HG03139 (cell line): ENCODE data around the gene NMT1.
"Not testable (repeated sequence)": the region's sequence is repeated elsewhere in the genome, so short reads cannot be mapped to it uniquely, and the experiment has no call there.

Experiments
- ATAC-seq: cut with Tn5 transposase; IDR thresholded peaks from one replicate; pipeline ENCODE4 v1.9.1; 2021; ENCODE audit not compliant: unreplicated experiment

NMT1 gene

DNA sequence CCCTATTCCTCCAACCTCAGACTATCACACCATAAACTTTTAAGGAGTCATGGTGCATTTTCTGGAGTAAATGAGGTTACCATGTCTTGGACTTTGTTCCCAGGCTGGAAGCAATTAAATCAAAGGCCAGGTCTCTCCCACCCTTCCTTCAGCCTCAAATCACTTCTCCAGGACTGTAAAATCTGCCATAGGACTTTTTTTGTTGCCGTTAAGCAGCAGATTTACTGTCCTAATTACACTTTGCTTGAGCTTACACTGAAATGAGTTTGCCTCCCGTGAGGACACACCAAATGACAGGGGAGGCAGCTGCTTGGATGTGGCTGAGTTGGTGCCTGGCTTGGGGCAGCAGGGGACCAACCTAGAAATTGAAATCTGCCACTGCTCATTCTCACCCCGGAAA lies 24.4 kb upstream of the NMT1 start:
- no peak for ATAC-seq

DNA sequence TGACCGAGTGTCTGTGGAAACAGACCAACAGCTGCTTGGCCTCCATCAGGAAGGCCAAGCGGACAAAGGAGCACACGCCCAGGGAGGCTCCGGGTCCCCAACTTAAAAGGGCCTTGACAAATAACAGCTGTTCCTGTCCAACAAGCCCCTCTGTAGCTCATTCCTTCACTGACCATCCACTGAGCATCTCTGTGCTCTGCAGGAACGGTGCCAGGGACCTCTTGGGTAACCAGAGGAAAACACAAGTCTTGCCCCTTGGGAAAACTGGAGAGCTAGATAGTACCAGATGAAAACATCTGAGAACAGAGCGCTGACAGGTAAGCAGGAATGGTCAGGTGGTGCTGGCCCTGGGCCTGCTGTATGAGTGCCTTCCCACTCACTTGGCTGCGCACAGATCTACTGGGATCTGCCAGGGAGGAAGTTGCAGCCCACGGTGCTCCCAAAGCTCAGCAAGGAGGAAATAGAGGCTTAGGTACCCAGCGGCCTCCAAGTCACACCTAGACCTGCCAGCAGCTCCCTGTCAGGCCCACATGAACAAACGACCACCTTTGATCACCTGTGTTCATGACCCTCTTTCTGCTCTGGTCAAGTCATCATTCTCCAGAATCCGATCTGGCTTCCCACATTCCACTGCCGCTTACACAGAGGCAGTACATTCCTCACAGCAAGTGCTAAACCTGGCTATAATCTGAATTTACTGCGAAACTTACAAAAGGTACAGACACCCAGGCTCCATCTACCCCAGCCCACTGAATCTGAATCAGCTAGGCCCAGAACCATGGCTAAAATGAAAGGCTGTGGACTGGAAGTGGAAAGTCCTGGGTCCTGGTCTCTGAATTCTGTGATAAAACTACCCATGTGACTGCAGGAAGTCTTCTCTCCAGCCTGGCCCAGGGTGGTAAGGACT lies 22.1 kb upstream of the NMT1 start:
- ATAC-seq: no peak

DNA sequence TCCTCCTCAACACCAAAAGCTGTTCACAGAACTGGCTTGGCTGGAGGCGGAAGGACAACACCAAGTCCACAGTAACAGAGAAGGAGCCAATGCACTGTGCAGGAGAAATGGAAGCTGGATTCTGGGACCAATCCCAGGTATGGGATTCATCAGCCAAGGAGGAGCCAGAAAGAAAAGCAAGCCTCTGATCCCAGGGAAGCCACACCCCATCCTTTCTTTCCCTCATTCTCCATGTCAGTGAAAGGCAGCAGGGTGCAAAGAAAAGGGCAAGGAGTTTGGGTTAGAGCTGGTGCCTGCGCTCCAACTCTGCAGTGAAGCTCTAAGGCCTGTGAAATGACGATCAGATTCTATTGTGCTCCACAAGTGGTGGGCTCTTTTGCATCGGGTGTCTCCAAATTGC lies 20.7 kb upstream of the NMT1 start:
- ATAC-seq: no peak

DNA sequence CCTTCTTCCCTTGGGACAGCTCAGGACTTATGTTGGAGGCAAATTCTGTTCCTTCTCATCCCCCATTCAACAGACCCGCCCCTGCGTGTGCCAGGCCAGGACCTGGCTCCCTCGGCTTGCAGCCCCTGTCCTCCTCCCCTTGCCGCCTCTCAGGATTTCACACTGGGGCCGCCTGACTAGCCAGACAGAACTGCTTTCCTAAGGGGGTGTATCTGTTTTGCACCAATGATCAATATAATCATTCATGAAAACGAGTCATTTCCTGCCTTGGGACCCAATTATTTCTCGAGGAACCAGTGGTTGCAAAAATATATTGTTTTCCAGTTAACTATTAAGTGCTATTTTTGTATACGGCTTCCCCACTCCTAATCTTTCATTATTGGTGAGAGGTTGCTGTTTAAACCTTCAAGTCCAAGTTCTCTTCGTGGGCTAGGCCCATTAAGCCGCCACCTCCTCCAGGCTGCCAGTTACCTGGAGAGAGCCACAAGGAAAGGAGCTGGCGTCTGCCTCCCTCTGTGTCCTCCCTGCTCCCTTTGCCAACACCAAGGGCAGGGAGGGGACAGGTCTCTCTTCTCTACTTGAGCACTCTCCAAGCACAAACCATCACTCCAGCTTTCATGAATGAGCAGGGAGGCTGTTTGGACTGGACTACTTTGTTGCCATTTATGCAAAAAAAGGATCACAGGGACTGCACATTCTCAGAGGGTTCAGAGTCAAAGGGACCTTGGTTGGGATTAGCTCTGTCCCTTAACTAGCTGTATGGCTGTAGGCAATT lies 18.6 kb upstream of the NMT1 start:
- no peak for ATAC-seq

DNA sequence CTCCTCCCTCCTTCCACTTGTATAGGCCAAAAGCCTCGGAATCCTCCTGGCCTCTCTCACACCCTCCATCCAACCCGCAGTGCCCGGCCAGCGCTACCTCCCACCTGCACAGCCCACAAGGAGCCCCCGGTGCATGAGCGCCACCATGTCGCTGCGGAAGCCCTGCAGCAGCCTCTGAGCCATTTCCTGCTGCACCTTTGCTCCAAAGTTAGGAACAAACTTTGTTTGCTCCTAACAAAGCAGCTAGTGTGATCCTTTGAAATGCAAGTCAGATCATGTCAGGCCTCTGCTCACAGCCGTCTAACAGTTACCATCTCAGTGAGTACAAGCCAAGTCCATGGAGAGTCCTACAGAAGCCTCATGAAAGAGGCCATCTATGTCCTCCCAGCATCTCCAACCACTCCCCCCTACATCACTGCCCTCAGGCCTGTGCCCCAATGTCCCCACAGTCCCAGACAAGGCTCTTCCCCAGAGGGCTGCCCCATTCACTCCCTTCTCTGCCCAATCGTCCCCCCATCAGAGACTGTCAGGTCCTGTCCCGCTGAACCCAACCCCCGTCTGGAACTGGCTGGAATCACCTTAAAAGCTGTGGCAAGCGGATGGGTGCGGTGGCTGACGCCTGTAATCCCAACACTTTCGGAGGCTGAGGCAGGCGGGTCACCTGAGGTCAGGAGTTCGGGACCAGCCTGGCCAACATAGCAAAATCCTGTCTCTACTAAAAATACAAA lies 17.1 kb upstream of the NMT1 start:
- no peak for ATAC-seq

DNA sequence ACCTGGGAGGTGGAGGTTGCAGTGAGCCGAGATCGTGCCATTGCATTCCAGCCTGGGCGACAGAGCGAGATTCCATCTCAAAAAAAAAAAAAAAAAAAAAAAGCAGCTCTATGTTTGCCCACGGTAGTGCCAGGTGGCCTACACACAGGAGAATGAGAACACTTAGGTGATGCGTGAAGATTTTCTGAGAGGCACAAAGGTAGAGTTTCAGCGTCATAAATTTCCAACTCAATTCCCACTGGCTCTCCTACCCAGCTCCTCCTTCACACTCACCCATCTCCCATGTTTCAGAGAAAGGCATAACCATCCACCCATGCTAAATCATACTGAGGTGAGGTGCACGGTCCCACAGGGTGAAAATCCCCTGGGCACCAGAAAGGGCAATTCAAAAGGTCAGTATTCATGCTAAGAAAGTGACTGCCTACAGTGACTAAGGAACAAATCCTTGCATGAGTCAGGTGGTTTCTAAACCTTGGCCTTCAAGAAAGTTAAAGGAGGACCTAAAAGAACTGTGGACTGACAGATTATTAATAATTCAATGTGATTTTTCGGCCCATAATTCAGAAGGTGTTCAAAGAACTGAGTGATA lies 14.5 kb upstream of the NMT1 start:
- no peak for ATAC-seq

DNA sequence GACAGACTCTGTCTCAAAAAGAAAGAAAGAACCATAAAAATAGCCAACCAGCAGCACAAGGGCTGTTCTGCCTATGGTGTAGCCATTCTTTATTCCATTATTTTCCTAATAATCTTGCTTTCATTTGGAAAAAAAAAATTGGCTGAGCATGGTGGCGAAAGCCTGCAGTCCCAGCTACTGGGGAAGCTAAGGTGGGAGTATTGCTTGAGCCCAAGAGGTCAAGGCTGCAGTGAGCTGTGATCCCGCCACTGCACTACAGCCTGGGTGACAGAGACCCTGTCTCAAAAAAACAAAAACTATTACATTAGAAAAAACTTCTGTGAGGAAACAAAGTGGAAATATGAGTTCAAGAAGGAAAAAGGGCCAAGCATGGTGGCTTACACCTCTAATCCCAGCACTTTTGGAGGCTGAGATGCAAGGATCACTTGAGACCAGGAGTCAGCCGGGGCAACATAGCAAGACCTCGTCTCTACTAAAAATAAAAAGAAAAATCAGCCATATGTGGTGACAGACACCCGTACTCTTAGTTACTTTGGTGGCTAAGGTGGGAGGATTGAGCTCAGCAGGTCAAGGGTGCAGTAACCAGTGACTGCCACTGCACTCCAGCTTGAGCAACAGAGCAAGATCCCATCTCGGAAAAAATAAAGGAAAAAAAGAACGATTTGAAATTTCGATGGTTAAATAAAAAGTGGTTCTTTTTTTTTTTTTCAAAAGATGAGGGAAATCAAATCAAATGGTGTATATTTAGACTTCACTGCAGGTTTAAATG lies 12.1 kb upstream of the NMT1 start:
- no peak for ATAC-seq

DNA sequence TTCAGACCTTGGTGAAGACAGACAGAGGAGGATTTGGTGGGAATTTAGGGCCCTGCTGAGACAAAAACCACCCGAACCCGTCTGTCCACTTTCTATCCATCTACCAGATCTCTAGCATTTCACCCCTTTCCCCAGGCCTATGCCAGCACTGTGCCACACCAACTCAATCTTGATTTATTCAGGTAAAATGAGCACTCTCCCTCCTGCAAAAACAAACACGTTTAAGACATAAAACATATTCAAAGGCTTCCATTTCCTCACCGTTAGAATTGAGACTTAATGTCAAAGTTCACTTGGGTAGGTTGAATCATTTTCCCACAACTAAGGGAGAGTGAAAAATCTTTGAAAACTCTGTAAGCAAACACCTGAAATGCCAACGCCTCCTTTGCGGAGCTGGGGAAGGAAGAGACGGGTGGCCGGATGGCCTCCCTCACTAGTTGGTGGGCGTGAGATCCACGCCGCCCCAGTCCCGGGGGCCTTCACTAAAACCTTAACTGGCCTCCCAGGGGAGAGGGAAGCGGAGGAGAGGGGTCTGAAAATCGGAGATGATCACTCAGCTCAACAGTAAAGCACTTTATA lies 10.5 kb upstream of the NMT1 start:
- ATAC-seq: no peak

DNA sequence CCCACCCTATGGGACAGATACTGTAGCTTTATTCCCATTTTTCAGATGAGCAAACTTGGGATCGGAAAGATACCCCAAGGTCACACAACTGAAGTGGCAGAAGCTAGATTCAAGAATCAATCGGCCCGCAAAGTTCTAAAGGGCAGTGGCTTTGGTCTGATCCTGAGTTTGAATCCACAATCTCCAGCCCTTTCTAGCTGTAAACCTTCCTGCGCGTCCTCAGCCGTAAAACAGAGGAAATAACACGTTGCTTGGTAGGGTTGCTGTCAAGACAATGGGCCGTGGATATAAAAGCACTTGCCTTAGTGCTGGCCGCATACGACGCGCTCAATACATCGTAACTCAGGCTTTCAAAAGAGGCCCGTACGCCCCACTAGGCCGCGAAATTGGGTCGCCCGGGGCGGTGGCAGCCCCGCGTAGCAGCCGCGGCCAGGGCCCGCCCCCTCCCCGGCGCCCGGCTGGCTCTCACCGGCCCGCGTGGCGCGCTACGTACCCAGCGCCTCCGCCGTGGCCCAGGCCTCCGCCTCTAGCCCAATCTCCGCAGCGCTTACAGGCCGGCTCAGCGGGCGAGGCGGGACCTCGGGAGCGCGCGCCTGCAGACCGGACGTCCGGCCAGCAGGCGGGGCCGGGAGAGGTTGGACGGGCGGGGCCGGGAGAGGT lies 9.9 kb upstream of the NMT1 start, which contains the start of gene DCAKD:
DCAKD (minus strand) TSS at position 573 of the 660 bp plus-strand sequence. CDS start 16,747 bp downstream, outside the sequence.
- ATAC-seq: peak; percentile 91

DNA sequence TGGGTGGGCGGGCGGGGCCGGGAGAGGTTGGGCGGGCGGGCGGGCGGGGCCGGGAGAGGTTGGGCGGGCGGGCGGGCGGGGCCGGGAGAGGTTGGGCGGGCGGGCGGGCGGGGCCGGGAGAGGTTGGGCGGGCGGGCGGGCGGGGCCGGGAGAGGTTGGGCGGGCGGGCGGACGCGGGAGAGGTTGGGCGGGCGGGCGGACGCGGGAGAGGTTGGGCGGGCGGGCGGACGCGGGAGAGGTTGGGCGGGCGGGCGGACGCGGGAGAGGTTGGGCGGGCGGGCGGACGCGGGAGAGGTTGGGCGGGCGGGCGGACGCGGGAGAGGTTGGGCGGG lies 9.4 kb upstream of the NMT1 start:
- not testable (repeated sequence) for ATAC-seq

DNA sequence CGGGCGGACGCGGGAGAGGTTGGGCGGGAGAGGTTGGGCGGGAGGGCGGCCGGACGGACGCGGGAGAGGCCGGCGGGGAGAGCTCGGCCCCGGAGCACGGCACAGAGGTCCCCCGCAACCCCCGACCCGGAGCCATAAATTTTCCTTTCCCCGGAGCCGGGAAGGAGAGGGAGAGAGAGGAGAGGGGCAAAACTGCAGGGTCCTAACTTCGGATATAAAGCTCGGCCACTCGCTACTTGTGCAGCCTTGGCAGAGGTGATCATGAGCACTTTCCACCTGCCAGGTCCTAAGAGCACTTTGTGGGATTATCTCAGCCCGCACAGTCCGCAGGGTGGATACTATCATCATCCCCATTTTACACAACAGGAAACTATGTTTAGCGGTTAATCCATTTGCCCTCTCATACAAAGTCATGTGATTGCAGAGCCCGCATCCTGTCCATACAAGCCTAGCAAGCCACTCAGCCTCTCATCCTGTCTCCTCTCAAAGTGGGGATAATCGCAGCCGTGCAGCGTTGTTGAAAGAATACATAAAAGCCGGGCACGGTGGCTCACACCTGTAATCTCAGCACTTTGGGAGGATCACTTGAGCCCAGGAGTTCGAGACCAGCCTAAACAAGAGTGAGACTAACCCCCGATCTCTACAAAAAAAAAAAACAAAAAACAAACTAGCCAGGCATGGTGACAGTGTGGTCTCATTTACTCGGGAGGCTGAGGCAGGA lies 8.9 kb upstream of the NMT1 start:
- no peak for ATAC-seq

DNA sequence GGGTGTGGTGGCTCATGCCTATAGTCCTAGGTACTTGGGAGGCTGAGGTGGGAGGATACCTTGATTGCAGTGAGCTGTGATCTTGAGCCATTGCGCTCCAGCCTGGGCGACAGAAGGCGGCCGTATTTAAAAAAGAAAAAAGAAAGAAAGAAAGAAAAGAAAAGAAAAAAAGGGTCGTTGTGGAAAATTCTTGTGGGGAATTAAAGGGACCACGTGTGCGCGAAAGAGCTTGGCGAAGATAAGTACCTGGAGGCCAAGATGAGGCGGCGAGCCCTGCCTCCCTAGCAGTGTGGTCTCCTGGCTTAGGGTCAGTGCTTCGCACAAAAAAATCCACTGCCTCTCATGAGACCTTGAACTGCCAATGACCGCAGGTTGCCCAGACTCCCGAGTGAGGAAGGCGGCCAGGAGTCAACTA lies 728 bp upstream of the NMT1 start:
- no peak for ATAC-seq

DNA sequence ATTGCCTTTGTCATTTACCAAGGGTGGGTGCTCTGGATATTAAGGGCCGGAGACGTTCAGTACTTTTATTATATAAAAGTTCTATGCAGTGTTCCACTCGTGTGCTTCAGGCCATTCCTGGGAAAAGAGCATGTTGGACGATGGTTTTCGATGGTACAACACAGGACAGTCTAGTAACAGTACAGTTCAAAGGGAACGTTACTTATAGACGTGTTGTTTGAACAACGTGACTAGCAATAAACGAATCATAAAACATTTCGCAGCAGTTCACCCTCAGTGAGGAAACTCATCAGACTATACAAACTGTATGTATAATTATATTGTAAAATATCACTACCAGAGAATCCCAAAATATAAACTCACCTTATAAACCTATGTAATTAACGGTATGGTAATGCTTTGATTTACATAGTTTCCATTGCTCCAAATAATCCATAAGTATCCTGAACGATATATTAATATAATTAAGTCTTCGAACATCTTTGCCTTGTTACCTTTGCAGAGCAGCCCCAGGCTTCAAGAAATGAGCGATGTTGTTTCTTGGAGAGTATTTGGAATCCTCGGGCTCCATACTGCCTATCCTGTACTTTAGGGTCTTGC lies 589 bp downstream of the NMT1 start:
- ATAC-seq: no peak

DNA sequence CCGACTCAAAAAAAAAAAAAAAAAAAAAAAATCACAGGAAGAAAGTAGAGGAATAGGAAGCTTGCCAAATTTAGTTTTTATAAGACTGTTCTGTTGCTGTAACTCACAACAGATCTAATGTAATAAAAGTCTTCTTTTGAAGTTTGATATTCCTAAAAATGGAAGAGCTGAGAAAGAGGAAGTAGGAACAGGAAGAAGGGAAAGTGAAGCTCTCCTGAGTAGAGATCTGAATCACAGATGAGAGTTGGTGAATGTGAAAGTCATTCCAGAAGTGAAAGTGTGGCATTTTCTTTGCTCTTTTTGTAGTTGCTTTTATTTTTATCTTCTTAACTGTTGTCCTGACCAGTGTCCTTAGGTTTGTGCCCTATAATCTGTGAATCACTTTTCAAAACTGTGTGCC lies 2.1 kb downstream of the NMT1 start:
- ATAC-seq: no peak

DNA sequence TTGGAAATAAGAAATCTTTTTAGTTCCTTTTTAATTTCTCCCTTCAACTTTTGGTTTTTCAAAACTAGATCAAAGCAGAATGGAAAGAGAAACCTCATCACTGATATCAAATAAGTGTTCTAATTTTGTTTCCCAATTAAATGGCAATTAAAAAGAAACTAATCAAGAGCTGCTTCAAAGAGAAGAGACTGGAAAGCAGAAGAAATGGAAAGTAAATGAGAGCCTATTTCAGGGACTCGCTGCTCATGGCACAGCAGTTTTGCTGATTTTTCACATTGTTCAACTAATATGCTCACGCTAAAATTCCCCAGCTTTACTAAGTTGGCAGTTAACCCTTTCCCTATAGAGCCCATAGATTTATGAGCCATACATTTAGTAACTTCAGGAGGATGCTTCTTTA lies 6.5 kb downstream of the NMT1 start:
- no peak for ATAC-seq

DNA sequence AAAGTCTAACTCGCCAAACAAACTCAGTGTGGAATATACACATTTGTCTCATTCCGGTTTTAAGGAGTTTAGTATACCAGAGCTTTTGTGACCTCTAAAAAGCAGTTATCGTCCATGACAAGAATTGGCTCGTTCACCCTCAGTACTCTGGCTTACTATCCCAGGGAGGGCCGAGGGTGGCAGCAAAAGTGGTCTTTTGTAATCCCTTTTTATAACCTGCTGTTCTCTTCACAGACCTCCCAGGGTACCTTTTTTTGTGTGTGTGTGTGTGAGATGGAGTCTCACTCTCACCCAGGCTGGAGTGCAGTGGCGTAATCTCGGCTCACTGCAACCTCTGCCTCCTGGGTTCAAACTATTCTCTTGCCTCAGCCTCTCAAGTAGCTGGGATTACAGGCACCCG lies 8.9 kb downstream of the NMT1 start:
- no peak for ATAC-seq

DNA sequence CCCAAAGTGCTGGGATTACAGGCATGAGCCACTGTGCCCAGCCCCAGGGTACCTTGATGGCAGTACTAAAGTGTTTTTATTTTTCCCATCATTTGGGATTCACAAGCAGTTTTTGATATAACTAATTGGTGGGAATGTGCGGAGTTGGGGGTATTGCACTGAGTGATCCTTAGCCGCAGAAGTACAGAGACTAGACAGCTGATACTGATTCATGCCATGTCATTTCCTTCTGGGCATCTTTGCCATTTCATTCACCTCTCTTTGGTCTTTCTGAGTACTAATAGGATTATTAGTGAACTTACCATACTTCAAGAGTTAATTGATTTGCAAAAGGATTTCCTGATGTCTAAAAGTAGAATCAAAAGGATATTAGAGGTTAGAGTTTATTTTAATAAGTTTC lies 9.7 kb downstream of the NMT1 start:
- no peak for ATAC-seq

DNA sequence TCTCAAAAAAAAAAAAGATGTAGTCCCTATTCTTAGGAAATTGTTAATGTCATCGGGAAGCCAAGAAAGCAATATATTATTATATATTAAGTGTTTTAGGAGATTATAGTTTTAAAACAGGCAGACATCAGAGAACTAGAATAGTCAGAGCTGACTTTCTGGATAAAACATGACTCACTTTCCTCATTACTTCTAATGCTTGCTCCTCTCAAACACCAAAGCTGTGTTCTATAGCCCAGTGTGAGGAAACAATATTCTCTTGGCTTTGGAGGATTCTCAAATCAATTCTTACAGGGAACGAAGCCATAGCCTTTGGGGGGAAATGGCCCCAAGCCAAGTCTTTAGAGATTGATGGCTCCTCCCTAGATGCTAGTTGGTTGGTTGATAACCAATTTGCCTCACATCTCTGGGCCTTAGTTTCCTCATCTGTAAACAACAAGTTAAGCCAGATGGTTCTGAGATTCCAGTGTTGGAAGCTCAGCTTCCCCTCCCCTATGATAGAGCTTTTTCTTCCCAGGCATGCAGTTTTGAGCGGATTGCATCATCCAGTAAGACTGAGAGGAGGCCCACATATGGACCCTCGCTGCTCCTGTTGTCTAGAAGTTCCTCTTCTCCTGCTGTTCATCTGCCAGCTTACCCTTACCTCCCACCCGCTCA lies 12.4 kb downstream of the NMT1 start:
- ATAC-seq: no peak
